Rectal smooth muscle tissue (tissue), 1 donor: ENCODE data around the gene DEFB129.
"Not testable (repeated sequence)": the region's sequence is repeated elsewhere in the genome, so short reads cannot be mapped to it uniquely, and the experiment has no call there.

Experiments
- H3K27ac ChIP-seq: one replicate; pipeline ENCODE4 v1.7.0; 2013; ENCODE audit warnings: low read depth, low read length, inconsistent platforms
- H3K27me3 ChIP-seq: one replicate; pipeline ENCODE4 v1.7.0; 2013; ENCODE audit warnings: low read length; ENCODE audit not compliant: control insufficient read depth, insufficient read depth
- H3K36me3 ChIP-seq: one replicate; pipeline ENCODE4 v1.7.0; 2013; ENCODE audit warnings: low read length; ENCODE audit not compliant: control insufficient read depth, insufficient read depth
- H3K4me1 ChIP-seq: one replicate; pipeline ENCODE4 v1.7.0; 2013; ENCODE audit warnings: low read length; ENCODE audit not compliant: control insufficient read depth, insufficient read depth
- H3K4me3 ChIP-seq: one replicate; pipeline ENCODE4 v1.7.0; 2013; ENCODE audit warnings: low read length
- H3K9ac ChIP-seq: one replicate; pipeline ENCODE4 v1.7.0; 2013; ENCODE audit warnings: low read length

DEFB129 gene

DNA sequence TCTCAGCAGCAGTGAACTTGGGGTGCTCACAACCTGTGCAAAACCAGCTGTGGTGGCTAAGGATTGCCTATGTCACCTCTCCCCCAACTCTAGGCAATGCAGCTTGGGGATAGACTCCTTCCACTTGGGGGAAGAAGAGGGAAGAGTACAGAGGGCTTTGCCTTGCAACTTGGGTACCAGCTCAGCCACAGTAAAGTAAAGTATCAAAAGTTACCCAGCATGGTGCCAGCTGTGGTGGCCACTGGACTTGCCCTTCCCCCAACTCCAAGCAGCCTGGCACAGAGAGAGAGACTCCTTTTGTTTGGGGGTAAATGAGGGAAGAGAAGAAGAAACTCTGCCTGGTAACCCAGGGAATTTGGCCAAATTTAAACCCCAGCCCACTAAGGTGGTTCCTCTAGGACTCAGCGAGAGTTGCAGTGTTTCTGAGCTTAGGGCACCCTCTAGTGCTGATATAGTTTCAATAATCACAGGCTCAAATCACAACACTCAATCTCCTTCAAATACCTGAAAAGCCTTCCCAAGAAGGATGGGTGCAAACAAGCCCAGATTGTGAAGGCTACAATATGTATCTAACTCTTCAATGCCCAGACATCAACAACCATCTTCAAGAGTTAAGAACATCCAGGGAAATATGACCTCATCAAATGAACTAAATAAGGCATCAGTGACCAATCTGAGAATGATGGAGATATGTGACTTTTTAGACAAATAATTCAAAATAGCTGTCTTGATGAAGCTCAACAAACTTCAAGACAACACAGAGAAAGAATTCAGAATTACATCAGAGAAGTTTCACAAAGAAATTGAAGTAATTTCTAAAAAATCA is 7.6 kb upstream of the DEFB129 start:
- Histone ChIP-seq H3K27ac (no peak overlapping the region), H3K4me1 (no peaks in the 10 kb centered on the region), H3K9ac (no peak overlapping the region), H3K36me3 (no peaks in the 10 kb centered on the region), H3K4me3 (no peak overlapping the region), H3K27me3 (no peaks in the 10 kb centered on the region)

DNA sequence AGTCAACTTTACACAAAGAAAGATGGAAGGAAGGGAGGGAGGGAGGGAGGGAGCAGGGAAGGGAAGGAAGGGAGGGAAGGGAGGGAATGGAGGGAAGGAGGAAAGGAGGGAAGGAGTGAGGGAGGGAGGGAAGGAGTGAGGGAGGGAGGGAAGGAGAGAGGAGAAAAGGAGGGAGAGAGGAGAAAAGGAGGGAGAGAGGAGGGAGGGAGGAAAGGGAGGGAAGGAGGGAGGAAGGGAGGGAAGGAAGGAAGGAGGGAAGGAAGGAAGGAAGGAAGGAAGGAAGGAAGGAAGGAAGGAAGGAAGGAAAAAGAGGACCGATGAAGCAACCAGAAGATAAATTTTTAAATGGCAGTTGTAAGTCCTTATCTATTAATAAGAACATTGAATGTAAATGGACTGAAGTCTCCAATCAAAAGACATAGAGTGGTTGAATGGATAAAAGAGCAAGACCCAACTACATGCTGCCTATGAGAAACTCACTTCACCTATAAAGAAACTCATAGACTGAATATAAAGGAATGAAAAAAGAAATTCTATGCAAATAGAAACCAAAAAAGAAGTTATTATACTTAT is 5.7 kb upstream of the DEFB129 start:
- H3K4me1 ChIP-seq = no peaks in the 10 kb centered on the region
- H3K27me3 ChIP-seq = no peaks in the 10 kb centered on the region
- H3K27ac ChIP-seq = no peak overlapping the region
- H3K9ac ChIP-seq = no peak overlapping the region
- no peak overlapping the region for H3K4me3 ChIP-seq
- H3K36me3 ChIP-seq = no peaks in the 10 kb centered on the region

DNA sequence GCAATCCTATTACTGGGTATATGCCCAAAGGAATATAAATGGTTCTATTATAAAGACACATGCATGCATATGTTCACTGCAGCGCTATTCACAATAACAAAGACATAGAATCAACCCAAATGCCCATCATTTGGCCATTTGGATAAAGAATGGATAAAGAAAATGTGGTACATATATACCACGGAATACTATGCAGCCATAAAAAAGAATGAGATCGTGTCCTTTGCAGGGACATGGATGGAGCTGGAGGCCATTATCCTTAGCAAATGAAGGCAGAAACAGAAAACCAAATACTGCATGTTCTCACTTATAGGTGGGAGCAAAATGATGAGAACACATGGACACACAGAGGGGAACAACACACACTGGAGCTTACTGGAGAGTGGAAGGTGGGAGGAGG is 1.2 kb upstream of the DEFB129 start:
- not testable (repeated sequence) for H3K36me3 ChIP-seq, H3K9ac ChIP-seq, H3K4me3 ChIP-seq, H3K27ac ChIP-seq, H3K27me3 ChIP-seq, H3K4me1 ChIP-seq

DNA sequence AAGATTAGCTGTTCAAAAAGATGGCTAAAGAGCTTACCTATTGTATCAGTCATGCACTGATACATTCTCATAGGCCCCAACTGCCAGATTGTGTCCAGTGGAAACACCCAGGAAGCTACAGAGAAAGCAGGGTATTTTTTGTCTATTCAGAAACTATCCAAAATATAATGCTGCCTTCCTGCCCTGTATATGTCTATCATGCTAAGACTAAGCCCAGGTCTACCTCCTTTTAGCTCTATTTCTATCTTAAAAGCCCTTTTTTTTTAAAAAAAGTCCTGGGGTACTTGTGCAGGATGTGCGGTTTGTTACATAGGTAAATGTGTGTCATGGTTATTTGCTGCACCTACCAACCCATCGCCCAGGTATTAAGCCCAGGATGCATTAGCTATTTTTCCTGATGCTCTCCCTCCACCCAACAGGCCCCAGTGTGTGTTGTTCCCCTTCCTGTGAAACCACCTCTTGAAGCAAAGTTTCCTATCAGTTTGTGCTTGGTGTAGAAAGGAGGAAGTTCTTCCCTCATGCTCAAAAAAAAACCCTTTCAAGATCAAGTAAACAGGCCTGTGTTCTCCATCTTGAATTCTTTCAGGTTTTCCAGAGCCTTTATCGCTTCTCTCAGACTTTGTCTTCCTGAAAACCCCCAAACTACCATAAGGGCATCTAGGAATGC is 514 bp downstream of the DEFB129 start:
- Histone ChIP-seq H3K27ac (no peak overlapping the region), H3K4me1 (no peaks in the 10 kb centered on the region), H3K4me3 (no peak overlapping the region), H3K9ac (no peak overlapping the region), H3K36me3 (no peaks in the 10 kb centered on the region), H3K27me3 (no peaks in the 10 kb centered on the region)

DNA sequence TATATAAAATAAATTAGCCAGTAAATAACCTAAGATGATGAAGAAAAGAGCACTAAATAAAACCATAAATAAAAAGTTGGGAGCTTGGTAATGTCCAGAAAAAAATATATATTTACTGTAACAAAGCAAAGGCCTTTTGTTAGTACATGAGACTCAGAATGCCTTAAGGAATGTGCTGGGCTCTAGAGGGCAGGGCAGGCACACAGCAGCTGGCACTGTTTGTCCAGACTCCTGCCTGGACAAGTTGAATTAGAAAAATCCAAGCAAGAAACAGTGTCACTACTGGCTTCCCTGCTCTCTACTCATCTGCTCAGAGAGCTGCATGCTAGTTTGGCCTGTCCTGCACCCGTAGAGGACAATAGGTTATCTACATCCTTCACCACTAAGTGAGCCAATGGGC is 8.8 kb downstream of the DEFB129 start:
- no peaks in the 10 kb centered on the region for H3K27me3 ChIP-seq

DNA sequence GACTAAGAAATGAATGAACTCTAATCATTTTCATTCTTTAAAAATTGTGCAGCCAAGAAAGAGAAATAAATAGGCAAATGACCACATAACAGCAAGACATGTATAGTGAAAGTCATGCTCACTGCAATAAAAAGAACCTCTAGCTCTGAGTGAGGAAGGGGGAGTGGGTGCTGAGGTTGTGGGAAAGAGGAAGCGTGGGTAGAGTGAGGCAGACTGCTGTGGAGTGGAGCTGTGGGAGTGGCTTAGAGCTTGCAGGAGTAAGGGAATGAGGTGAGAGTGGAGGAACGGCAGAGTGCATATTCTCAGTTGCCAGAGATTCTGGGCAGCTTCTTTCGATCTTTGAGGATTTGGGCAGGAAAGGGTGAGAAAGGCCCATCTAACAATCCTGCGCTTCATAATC is 10.4 kb downstream of the DEFB129 start:
- no peak overlapping the region for H3K9ac ChIP-seq
- H3K4me3 ChIP-seq = no peak overlapping the region
- no peaks in the 10 kb centered on the region for H3K36me3 ChIP-seq

More for the DNA sequence above, 8.8 kb downstream of the DEFB129 start:
- Histone ChIP-seq H3K27ac (no peak overlapping the region), H3K9ac (no peak overlapping the region), H3K4me3 (no peak overlapping the region), H3K36me3 (no peaks in the 10 kb centered on the region), H3K4me1 (no peaks in the 10 kb centered on the region)

DNA sequence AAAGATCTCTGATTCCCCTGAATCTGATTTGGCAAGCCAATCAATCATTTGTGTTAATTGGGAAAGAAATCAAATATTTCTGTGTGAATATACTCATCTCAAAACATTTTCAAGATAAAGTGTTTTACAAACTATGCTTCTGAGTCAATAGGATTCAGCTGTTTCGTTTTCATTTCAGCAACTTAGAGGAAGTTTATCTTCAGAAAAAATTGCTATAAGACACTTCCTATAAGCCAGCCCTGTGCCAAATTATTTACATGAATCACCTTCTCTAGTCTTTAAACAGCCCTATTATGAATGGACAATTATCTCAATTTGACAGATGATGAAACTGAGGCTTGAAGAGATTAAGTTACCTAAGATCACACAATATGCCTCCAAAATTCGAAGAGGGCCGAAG is 10.9 kb downstream of the DEFB129 start:
- Histone ChIP-seq H3K4me3 (no peak overlapping the region), H3K36me3 (no peaks in the 10 kb centered on the region), H3K27ac (no peak overlapping the region), H3K4me1 (no peaks in the 10 kb centered on the region), H3K27me3 (no peaks in the 10 kb centered on the region), H3K9ac (no peak overlapping the region)

More for the DNA sequence above, 10.4 kb downstream of the DEFB129 start:
- Histone ChIP-seq H3K27ac (no peak overlapping the region), H3K4me1 (no peaks in the 10 kb centered on the region), H3K27me3 (no peaks in the 10 kb centered on the region)

DNA sequence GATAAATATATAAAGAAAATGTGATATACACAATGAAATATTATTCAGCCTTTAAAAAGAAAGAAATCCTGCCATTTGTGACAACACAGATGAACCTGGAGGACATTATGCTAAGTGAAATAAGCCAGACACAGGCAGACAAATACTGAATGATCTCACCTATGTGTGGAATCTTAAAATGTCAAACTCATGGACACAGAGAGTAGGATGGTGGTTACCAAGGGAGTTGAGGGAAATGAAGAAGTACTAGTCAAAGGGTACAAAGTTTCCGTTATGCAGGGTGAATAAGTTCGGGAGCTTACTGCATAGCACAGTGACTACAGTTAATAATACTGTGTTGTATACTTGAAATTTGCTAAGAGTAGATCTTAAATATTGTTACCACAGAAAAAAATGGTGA is 15.8 kb downstream of the DEFB129 start:
- Histone ChIP-seq H3K9ac (no peak overlapping the region), H3K27me3 (no peaks in the 10 kb centered on the region), H3K27ac (no peak overlapping the region), H3K4me1 (no peaks in the 10 kb centered on the region), H3K36me3 (no peaks in the 10 kb centered on the region), H3K4me3 (no peak overlapping the region)

DNA sequence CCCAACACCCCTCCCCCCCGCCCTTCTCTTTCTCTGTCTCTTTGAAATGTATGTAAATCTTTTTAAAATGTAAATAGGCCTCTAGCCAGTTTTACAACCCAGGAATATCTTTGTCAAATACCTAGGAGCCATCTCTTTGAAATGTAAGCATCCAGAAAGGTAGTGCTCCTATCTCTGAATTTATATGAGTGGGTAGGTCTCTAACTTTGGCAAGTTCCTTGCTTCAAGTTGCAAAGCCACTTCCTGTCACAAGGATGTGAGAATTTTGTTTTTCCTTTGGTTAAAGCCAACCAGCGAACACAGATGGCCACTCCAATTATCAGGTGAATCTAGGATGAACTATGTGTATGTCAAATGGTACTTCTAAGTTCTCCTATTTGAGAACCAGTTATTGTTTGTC is 24.3 kb downstream of the DEFB129 start:
- H3K9ac ChIP-seq = no peak overlapping the region
- no peaks in the 10 kb centered on the region for H3K4me1 ChIP-seq
- H3K27me3 ChIP-seq = no peaks in the 10 kb centered on the region
- H3K36me3 ChIP-seq = no peaks in the 10 kb centered on the region
- H3K27ac ChIP-seq = no peak overlapping the region
- H3K4me3 ChIP-seq = no peak overlapping the region

DNA sequence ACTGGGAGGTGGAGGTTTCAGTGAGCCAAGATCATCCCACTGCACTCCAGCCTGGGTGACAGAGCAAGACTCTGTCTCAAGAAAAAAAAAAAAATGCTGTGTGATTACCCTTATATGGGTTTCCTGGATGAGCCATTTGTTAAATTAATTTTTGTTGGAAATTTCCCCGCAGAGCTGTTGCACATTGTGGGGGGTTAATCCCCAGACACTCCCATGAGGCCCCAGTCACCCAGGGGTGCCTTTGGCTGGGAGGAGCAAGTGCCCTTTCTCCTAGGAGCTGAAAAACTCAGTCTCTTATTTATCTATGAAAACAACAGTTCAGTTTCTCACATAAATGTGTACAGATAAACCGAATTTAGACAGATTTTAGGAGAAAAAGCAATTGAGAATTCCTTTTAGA is 25.7 kb downstream of the DEFB129 start:
- H3K27ac ChIP-seq = no peak overlapping the region
- H3K27me3 ChIP-seq = no peaks in the 10 kb centered on the region
- H3K4me3 ChIP-seq = no peak overlapping the region
- no peaks in the 10 kb centered on the region for H3K4me1 ChIP-seq
- no peak overlapping the region for H3K9ac ChIP-seq
- H3K36me3 ChIP-seq = no peaks in the 10 kb centered on the region

DNA sequence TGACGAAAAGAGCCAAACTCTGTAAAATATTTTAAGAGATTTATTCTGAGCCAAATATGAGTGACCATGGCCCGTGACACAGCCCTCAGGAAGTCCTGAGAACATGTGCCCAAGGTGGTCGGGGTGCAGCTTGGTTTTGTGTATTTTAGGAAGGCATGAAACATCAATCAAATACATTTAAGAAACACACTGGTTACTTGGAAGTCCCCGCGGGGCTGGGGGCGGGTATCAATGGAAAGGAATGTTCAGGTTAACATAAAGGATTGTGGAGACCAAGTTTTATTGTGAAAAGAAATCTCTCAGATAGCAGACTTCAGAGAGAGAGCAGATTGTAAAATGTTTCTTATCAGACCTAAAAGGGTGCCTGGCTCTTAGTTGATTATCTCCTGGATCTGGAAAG is 26.4 kb downstream of the DEFB129 start:
- H3K27ac ChIP-seq, H3K4me3 ChIP-seq, H3K36me3 ChIP-seq, H3K9ac ChIP-seq, H3K27me3 ChIP-seq, H3K4me1 ChIP-seq: not testable (repeated sequence)

DNA sequence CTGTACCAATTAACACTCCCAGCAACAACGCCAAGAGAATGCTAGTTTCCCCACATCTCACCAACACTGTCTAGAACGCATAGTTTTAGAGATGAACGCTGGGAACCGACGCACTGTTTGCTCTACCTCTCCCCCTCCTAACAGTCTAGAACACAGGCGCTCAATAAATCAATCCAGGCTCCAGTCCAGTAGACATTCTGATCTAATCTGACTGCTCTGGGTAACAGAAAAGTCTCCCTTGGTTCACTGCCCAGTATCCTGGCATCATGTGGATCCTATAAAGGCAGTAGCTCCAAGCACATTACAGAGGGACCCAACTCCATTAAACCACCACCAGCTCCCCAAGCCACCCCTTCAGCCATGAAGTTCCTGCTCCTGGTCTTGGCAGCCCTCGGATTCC is 30.4 kb downstream of the DEFB129 start, which contains the start of gene DEFB132:
Gene DEFB132 (plus strand): TSS at position 306 of the 400 bp plus-strand sequence. CDS start 55 bp downstream, at position 361.
- no peaks in the 10 kb centered on the region for H3K36me3 ChIP-seq
- no peaks in the 10 kb centered on the region for H3K4me1 ChIP-seq

More for the DNA sequence above, 30.4 kb downstream of the DEFB129 start, which contains the start of gene DEFB132:
- no peak within 1 kb of the TSS for H3K4me3 ChIP-seq
- H3K27ac ChIP-seq = no peak within 1 kb of the TSS
- H3K9ac ChIP-seq = no peak within 1 kb of the TSS
- no peaks in the 10 kb centered on the region for H3K27me3 ChIP-seq
